Suprapubic skin (tissue), 4 donors: ENCODE results near the gene CDH16. TPM values are rescaled to one million over a fixed set of nuclear protein-coding genes. Genes with fewer than 3 reads are reported as not detected.

Source experiments
- DNase-seq, 2 donors: peaks; one replicate each; pipeline ENCODE4 v3.0.0-alpha.2; 2019; ENCODE audit warnings: low spot score in 2 of 2
- H3K27ac ChIP-seq: fragments of 200-600 bp; sonication (generic); one replicate; pipeline ENCODE4 v1.5.1; 2019
- H3K27me3 ChIP-seq: fragments of 200-600 bp; sonication (generic); one replicate; pipeline ENCODE4 v1.5.1; 2019
- H3K36me3 ChIP-seq: fragments of 200-600 bp; sonication (generic); one replicate; pipeline ENCODE4 v1.5.1; 2019
- H3K4me1 ChIP-seq: fragments of 200-600 bp; sonication (generic); one replicate; pipeline ENCODE4 v1.5.1; 2019
- H3K4me3 ChIP-seq: fragments of 200-600 bp; sonication (generic); one replicate; pipeline ENCODE4 v1.5.1; 2019; ENCODE audit warnings: mild to moderate bottlenecking
- H3K9me3 ChIP-seq: fragments of 200-600 bp; sonication (generic); one replicate; pipeline ENCODE4 v1.5.1; 2019
- EP300 ChIP-seq: sonication (generic); formaldehyde crosslinking; IDR thresholded peaks from one replicate; pipeline ENCODE4 v1.6.1; 2017; ENCODE audit warnings: antibody characterized with exemption
- POLR2A ChIP-seq, 2 donors: fragments of 450-650 bp; IDR thresholded peaks; one replicate each; pipeline ENCODE4 v1.6.1; 2017; ENCODE audit warnings: antibody characterized with exemption in 2 of 2, mild to moderate bottlenecking in 2 of 2, moderate library complexity in 2 of 2
- POLR2AphosphoS5 ChIP-seq, 3 donors: sonication (generic); formaldehyde crosslinking; IDR thresholded peaks; one replicate each; pipeline ENCODE4 v1.6.1; 2017; ENCODE audit warnings: antibody characterized with exemption in 3 of 3
- WGBS: methylation state at CpG from one replicate; pipeline ENCODE4 v1.1.5; 2018; 5-methylcytosine and 5-hydroxymethylcytosine counted together
- total RNA-seq, 4 donors: library from RNA; depleted of rRNA; stranded (reverse); fragments of >200 nt; gene quantifications; one replicate each; pipeline ENCODE4 v1.1.0, GENCODE V29; 2016
- TF ChIP-seq, protein P1 (sequence below), 2 donors: fragments of 200-600 bp in 1 of 2; fragments of 450-650 bp in 1 of 2; sonication (generic) in 1 of 2; IDR thresholded peaks; one replicate each; pipeline ENCODE4 v1.5.1; 2016 to 2019; ENCODE audit warnings: antibody characterized with exemption in 2 of 2, mild to moderate bottlenecking in 1 of 2, moderate library complexity in 1 of 2

Gene CDH16
- total RNA-seq, 4 donors from 2014 or later = 0.45 TPM; not detected in 3

DNA sequence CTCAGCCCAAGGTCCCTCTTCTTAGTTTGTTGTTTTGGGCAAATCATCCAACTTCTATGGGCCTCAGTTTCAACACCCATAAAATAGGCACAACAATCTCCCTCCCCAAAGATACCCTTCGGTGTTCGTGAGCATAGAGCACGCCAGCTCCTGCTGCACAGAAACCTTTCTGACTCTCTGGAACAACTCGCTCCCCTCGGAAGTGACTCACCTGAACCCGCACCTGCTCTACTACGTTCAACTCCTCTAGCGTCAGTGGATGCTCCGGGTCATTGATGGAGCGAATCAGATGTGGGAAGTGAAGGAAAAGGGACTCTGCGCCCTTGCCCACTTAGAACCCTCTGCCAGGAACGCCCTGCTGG is 15.1 kb upstream of the CDH16 start:
- H3K27ac ChIP-seq = peak overlapping the region; percentile 92
- no peaks in the 10 kb centered on the region for H3K9me3 ChIP-seq
- H3K27me3 ChIP-seq = no peaks in the 10 kb centered on the region
- peak overlapping the region; percentile 97 for H3K4me3 ChIP-seq
- peaks cover 3% of the 10 kb centered on the region for H3K36me3 ChIP-seq
- H3K4me1 ChIP-seq = peaks cover 37% of the 10 kb centered on the region
- TF ChIP-seq POLR2A (IDR thresholded peaks at IDR 0.05) (no peak), EP300 (no peak), POLR2AphosphoS5 (IDR thresholded peaks at IDR 0.05) (no peak)
- TF ChIP-seq, protein P1, sequence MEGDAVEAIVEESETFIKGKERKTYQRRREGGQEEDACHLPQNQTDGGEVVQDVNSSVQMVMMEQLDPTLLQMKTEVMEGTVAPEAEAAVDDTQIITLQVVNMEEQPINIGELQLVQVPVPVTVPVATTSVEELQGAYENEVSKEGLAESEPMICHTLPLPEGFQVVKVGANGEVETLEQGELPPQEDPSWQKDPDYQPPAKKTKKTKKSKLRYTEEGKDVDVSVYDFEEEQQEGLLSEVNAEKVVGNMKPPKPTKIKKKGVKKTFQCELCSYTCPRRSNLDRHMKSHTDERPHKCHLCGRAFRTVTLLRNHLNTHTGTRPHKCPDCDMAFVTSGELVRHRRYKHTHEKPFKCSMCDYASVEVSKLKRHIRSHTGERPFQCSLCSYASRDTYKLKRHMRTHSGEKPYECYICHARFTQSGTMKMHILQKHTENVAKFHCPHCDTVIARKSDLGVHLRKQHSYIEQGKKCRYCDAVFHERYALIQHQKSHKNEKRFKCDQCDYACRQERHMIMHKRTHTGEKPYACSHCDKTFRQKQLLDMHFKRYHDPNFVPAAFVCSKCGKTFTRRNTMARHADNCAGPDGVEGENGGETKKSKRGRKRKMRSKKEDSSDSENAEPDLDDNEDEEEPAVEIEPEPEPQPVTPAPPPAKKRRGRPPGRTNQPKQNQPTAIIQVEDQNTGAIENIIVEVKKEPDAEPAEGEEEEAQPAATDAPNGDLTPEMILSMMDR (IDR thresholded peaks at IDR 0.05) = no peak
- DNase-seq = no peak
- 0% methylated on average over 10 of the region's 12 CpGs for WGBS

DNA sequence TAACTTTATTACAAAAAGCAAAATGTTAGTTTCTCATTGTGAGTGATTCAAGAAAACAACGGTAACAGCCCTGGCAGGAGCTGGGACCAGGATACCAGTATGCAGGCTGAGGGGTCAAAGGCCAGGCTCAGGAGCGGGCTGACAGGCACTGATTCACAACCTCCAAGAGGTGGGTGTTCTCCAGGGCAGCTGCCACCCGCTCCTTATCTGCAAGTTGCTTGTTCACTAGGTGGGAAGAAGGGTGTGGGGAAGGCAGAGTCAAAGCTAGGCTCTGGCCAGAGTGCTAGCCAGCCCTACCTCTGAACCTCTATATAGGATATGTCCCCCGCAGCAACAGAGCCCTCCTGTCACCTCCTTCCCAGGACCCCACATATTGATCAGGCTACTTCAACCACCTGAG is 13.4 kb upstream of the CDH16 start:
- DNase-seq = no peak
- no peaks in the 10 kb centered on the region for H3K36me3 ChIP-seq
- H3K27me3 ChIP-seq = no peaks in the 10 kb centered on the region
- H3K4me3 ChIP-seq = no peak overlapping the region
- no peaks in the 10 kb centered on the region for H3K9me3 ChIP-seq
- WGBS = 84% methylated on average over 3 of the region's 4 CpGs
- no peak overlapping the region for H3K27ac ChIP-seq
- peaks cover 47% of the 10 kb centered on the region for H3K4me1 ChIP-seq
- TF ChIP-seq EP300 = no peak

DNA sequence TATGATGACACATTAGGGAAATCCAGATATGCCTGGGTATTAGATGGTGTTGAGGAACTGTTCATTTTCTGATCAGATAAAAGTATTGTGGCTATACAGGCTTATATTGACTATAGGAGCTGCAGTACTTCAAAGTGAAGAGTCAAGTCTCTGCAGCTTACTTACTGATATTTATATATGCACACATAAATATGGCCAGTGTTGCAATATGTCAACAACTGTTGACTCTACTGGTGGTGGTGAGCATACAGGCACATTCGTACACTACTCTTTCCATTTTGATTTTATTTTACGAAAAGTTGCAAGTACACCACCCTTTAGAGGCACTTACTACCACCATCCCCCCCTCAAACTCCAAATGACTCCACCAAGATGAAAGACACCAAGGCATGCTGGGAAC is 13.0 kb upstream of the CDH16 start:
- no peak for DNase-seq
- peaks cover 50% of the 10 kb centered on the region for H3K4me1 ChIP-seq
- H3K36me3 ChIP-seq = no peaks in the 10 kb centered on the region
- no peak overlapping the region for H3K4me3 ChIP-seq
- H3K27ac ChIP-seq = no peak overlapping the region
- no peaks in the 10 kb centered on the region for H3K27me3 ChIP-seq
- no peaks in the 10 kb centered on the region for H3K9me3 ChIP-seq
- WGBS = 91% methylated on average over 2 of the region's 2 CpGs
- TF ChIP-seq EP300 = no peak
- TF ChIP-seq POLR2AphosphoS5 (IDR thresholded peaks at IDR 0.05) = no peak
- TF ChIP-seq, protein P1 (IDR thresholded peaks at IDR 0.05) = no peak
- no peak for TF ChIP-seq POLR2A (IDR thresholded peaks at IDR 0.05)

DNA sequence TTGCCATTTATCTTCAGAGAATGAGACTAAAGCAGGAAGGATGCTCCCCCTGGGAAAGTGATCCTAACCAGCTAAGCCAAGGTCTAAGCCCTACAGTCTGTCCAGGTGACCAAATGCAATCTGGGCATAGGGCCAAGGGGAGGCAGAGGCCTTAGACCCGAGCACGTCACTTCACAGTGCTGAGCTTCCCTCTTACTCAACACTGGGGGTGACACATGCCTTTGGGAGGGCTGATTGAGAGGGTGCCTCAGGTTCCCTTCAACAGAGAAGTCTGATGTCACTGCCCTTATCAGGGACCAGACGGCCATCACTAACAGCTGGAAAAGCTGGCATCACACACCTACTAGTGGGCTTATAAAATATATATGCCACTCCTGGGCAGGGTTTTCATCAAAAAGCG is 11.5 kb upstream of the CDH16 start:
- 100% methylated on average over 1 of the region's 4 CpGs for WGBS
- no peak overlapping the region for H3K27ac ChIP-seq
- peaks cover 49% of the 10 kb centered on the region for H3K4me1 ChIP-seq

DNA sequence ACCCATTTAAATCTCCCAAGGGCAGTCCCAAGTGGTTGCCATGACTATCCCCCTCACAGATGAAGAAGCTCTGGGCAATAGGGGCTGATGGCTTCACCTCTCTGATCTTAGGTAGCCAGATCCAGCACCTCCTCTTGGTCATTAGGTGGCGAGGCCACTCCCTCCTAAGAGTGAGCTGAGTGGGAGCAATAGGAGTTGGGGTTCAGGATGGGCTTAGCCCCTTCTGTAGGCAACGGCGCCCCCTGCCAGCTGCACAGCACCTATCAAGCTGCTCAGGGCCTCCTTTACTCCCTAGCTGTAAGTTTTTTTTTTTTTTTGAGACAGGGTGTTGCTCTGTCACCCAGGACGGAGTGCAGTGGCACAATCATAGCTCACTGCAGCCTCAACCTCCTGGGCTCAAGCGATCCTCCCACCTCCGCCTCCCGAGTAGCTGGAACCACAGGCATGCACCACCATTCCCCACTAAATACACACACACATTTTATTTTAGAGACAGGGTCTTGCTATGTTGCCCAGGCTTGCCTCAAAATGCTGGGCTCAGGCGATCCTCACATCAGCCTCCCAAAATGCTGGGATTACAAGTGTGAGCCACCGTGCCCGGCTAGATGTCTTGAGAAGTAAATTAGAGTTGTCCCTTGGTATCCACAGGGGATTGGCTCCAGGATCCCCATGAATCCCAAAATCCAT is 10.2 kb upstream of the CDH16 start:
- 84% methylated on average over 10 of the region's 10 CpGs for WGBS
- H3K9me3 ChIP-seq = no peaks in the 10 kb centered on the region
- no peak for DNase-seq
- TF ChIP-seq POLR2A (IDR thresholded peaks at IDR 0.05) (no peak), POLR2AphosphoS5 (IDR thresholded peaks at IDR 0.05) (no peak), EP300 (no peak)
- TF ChIP-seq, protein P1 (IDR thresholded peaks at IDR 0.05) = no peak
- no peak overlapping the region for H3K27ac ChIP-seq
- no peak overlapping the region for H3K4me3 ChIP-seq
- peaks cover 17% of the 10 kb centered on the region for H3K27me3 ChIP-seq
- no peaks in the 10 kb centered on the region for H3K36me3 ChIP-seq
- H3K4me1 ChIP-seq = peaks cover 55% of the 10 kb centered on the region

More for the DNA sequence above, 11.5 kb upstream of the CDH16 start:
- Histone ChIP-seq H3K4me3 (no peak overlapping the region), H3K9me3 (no peaks in the 10 kb centered on the region), H3K36me3 (no peaks in the 10 kb centered on the region), H3K27me3 (peaks cover 4% of the 10 kb centered on the region)
- no peak for DNase-seq
- TF ChIP-seq EP300 = no peak
- TF ChIP-seq POLR2AphosphoS5 (IDR thresholded peaks at IDR 0.05) = no peak
- no peak for TF ChIP-seq POLR2A (IDR thresholded peaks at IDR 0.05)
- TF ChIP-seq, protein P1 (IDR thresholded peaks at IDR 0.05) = no peak
